A673 (cell line): ENCODE data around the gene XPA. TPM values are rescaled to one million over a fixed set of nuclear protein-coding genes. Genes with fewer than 3 reads are reported as not detected.

Source experiments
- BruUV-seq: library from RNA; stranded (reverse); fragments of 400-500 nt; replicated peaks from 2 replicates; lab custom pipeline; 2021; lab: Mats Ljungman, UMichigan
- CTCF ChIA-PET: fragments of 300-600 bp; sonication (Branson Sonifier 250); formaldehyde crosslinking; loops from one replicate; lab custom pipeline; 2022; ENCODE audit warnings: antibody characterized with exemption; lab: Charles Lee
- POLR2A ChIA-PET: fragments of 300-600 bp; sonication (Branson Sonifier 250); formaldehyde crosslinking; loops from one replicate; lab custom pipeline; 2022; ENCODE audit warnings: antibody characterized with exemption; ENCODE audit not compliant: low non-redundant PET; lab: Charles Lee
- DNase-seq: peaks from one replicate; pipeline ENCODE4 v3.0.0-alpha.2; 2015; ENCODE audit warnings: low spot score
- H3K27ac ChIP-seq: fragments of 200-600 bp; sonication (generic); 2 replicates; pipeline ENCODE4 v1.5.1; 2016; ENCODE audit warnings: mixed run types, low read depth, mild to moderate bottlenecking, mixed read lengths, antibody characterized with exemption, low read length; ENCODE audit not compliant: poor library complexity, severe bottlenecking
- H3K27me3 ChIP-seq: fragments of 200-600 bp; sonication (generic); replicated peaks from 2 replicates; pipeline ENCODE4 v1.6.1; 2017; ENCODE audit warnings: mixed run types, low read depth, mild to moderate bottlenecking, mixed read lengths, antibody characterized with exemption, low read length; ENCODE audit not compliant: insufficient read depth, poor library complexity
- H3K36me3 ChIP-seq: fragments of 200-600 bp; sonication (generic); 2 replicates; pipeline ENCODE4 v1.6.1; 2016; ENCODE audit warnings: mixed run types, mild to moderate bottlenecking, mixed read lengths, antibody characterized with exemption, low read length; ENCODE audit not compliant: insufficient read depth, poor library complexity, severe bottlenecking
- H3K4me1 ChIP-seq: fragments of 200-600 bp; sonication (generic); 2 replicates; pipeline ENCODE4 v1.6.1; 2017; ENCODE audit warnings: mixed run types, mild to moderate bottlenecking, mixed read lengths, antibody characterized with exemption, low read length; ENCODE audit not compliant: insufficient read depth, poor library complexity, severe bottlenecking
- H3K4me3 ChIP-seq: fragments of 200-600 bp; sonication (generic); 2 replicates; pipeline ENCODE4 v1.5.1; 2016; ENCODE audit warnings: low read depth, mixed run types, mild to moderate bottlenecking, mixed read lengths, low read length; ENCODE audit not compliant: poor library complexity, severe bottlenecking
- H3K9me3 ChIP-seq: fragments of 200-600 bp; sonication (generic); 2 replicates; pipeline ENCODE4 v1.6.1; 2016; ENCODE audit warnings: mixed run types, low read depth, mild to moderate bottlenecking, mixed read lengths, antibody characterized with exemption, low read length; ENCODE audit not compliant: poor library complexity, severe bottlenecking
- EZH2 ChIP-seq: fragments of 200-600 bp; sonication (generic); IDR thresholded peaks from 2 replicates; pipeline ENCODE4 v1.6.1; 2017; ENCODE audit warnings: borderline replicate concordance, low read depth, mild to moderate bottlenecking, mixed read lengths, antibody characterized with exemption, low read length; ENCODE audit not compliant: poor library complexity, severe bottlenecking
- intact Hi-C: fragments of 100-400 bp; cut with micrococcal nuclease; formaldehyde crosslinking; loops from one replicate; pipeline ENCODE4 v1.10.0; 2022; ENCODE audit not compliant: unreplicated experiment
- total RNA-seq: library from RNA; stranded (reverse); gene quantifications from 2 replicates; pipeline ENCODE4 v1.2.3, GENCODE V29; 2021
- TF ChIP-seq, protein P1 (sequence below): fragments of 300-800, 200-600 bp; sonication (generic); conservative IDR thresholded peaks from 2 replicates; pipeline ENCODE4 v1.5.1; 2017; ENCODE audit warnings: low read depth, mild to moderate bottlenecking, antibody characterized with exemption, low read length, moderate library complexity, mixed read lengths

The XPA gene
- total RNA-seq, 1 experiment from 2014 or later: 15.6 TPM

DNA sequence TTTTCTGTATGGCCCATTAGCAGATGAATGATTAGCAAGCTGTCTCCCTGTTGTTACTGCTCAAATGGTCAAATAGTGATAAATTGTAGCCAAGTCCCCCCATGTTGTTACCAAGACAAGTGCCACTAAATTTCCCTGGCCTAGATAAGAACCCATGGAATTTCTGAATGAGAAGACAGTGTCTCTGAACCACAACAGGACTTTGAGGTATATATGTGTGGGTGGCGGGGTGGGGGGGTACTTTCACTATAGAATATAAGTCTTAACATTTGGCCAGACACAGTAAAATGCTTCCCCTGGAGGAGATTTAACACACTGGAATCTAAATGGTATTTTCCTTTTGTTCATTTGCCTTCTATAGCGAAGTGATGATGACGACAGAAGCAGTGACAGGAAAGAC lies 28.7 kb downstream of the XPA start:
- TF ChIP-seq EZH2: no peak
- TF ChIP-seq, protein P1, sequence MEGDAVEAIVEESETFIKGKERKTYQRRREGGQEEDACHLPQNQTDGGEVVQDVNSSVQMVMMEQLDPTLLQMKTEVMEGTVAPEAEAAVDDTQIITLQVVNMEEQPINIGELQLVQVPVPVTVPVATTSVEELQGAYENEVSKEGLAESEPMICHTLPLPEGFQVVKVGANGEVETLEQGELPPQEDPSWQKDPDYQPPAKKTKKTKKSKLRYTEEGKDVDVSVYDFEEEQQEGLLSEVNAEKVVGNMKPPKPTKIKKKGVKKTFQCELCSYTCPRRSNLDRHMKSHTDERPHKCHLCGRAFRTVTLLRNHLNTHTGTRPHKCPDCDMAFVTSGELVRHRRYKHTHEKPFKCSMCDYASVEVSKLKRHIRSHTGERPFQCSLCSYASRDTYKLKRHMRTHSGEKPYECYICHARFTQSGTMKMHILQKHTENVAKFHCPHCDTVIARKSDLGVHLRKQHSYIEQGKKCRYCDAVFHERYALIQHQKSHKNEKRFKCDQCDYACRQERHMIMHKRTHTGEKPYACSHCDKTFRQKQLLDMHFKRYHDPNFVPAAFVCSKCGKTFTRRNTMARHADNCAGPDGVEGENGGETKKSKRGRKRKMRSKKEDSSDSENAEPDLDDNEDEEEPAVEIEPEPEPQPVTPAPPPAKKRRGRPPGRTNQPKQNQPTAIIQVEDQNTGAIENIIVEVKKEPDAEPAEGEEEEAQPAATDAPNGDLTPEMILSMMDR: no peak
- BruUV-seq: no TSS peak
- H3K4me3 ChIP-seq: no peak overlapping the region
- peaks cover 97% of the 10 kb centered on the region for H3K36me3 ChIP-seq
- H3K27ac ChIP-seq: no peak overlapping the region
- H3K27me3 ChIP-seq: no peaks in the 10 kb centered on the region
- intact Hi-C loops: no loop called here
- ChIA-PET POLR2A (no interaction called here), CTCF (no interaction called here)
- no peaks in the 10 kb centered on the region for H3K4me1 ChIP-seq
- DNase-seq: no peak
- H3K9me3 ChIP-seq: no peaks in the 10 kb centered on the region

DNA sequence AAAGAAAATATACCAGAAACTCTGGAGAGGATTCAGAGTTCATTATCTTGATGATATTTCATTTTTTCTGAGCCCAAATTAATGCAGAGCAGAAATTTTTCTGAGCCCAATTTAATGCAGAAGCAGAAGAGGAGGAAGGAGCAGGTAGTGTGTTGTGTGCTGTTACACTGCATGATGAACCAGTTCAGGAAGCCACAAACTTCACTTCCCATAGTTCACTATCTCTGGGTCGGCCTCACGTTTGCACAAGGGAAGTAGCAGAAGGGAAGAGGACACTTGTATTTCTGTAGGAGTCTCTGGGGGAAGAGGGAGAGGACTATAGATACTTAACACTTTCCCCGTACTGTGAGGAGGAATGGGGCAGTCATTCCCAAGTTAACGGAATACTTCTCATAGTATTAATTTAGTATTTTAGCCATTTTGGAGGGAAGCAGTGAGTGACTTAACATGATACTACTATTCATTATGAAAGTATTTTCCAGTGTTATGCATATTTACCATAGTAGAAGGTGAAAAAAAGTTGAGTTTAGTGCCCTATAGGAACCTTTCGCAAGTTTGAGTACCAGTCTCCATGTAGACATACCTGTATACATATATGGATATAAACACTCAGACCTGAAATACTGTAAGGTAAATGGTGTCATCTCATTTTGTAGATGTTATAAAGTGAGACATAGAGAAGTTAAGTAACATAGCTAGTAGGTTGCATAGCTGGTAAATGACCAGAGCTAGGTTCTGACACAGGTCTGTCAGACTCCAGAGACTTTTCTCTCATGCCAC lies 30.0 kb downstream of the XPA start:
- POLR2A ChIA-PET: no interaction called here
- BruUV-seq: no TSS peak

DNA sequence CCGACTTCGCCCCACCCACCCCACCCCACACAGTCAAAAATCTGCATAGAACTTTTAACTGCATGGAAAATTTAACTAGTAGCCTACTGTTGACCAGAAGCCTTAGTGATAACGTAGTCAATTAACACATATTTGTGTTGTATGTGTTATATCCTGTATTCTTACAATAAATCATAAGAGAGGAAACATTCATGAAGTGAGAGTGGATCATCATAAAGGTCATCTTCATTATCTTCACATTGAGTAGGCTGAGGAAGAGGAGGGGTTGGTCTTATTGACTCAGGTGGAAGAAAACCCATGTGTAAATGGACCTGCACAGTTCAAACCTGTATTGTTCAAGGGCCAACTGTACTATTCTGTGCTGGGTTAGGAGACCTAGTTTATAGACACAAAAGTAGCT lies 31.4 kb downstream of the XPA start:
- Histone ChIP-seq H3K4me1 (no peaks in the 10 kb centered on the region), H3K4me3 (no peak overlapping the region), H3K27ac (no peak overlapping the region), H3K36me3 (peaks cover 96% of the 10 kb centered on the region), H3K27me3 (no peaks in the 10 kb centered on the region), H3K9me3 (no peaks in the 10 kb centered on the region)
- no TSS peak for BruUV-seq
- CTCF ChIA-PET: no interaction called here
- intact Hi-C loops: no loop called here
- DNase-seq: no peak
- POLR2A ChIA-PET: no interaction called here
- TF ChIP-seq, protein P1: no peak
- TF ChIP-seq EZH2: no peak

More for the DNA sequence above, 30.0 kb downstream of the XPA start:
- TF ChIP-seq, protein P1: no peak
- no peak for TF ChIP-seq EZH2
- no peak overlapping the region for H3K27ac ChIP-seq
- H3K9me3 ChIP-seq: no peaks in the 10 kb centered on the region
- no peak for DNase-seq
- no peaks in the 10 kb centered on the region for H3K4me1 ChIP-seq
- H3K36me3 ChIP-seq: peaks cover 96% of the 10 kb centered on the region
- CTCF ChIA-PET: no interaction called here
- H3K4me3 ChIP-seq: no peak overlapping the region
- H3K27me3 ChIP-seq: no peaks in the 10 kb centered on the region
- intact Hi-C loops: no loop called here
